NCI-H460 (cell line): ENCODE data around the gene FNDC10. TPM values are rescaled to one million over a fixed set of nuclear protein-coding genes. Genes with fewer than 3 reads are reported as not detected.
"Not testable (repeated sequence)": the region's sequence is repeated elsewhere in the genome, so short reads cannot be mapped to it uniquely, and the experiment has no call there.

Experiments
- DNase-seq: peaks from one replicate; pipeline ENCODE4 v3.0.0-alpha.2; 2016; ENCODE audit warnings: low read depth; ENCODE audit errors: extremely low read depth
- polyA plus RNA-seq: library from polyadenylated mRNA; depleted of rRNA; stranded (reverse); fragments of >200 nt; gene quantifications from 2 replicates; pipeline ENCODE4 v1.2.3, GENCODE V29; 2014; cell fraction: nucleus; rRNA removed
- total RNA-seq: library from RNA; depleted of rRNA; stranded (reverse); fragments of >200 nt; shearing (Covaris generic); gene quantifications from 2 replicates; pipeline ENCODE4 v1.2.3, GENCODE V29; 2014; rRNA removed

Gene FNDC10
- total RNA-seq = 2.0 and 2.2 TPM in 2 replicates
- 1.3 and 4.0 TPM in 2 replicates for polyA plus RNA-seq

GRCh38 chr1:1599935-1600860, at the start of gene FNDC10:
Gene FNDC10 (minus strand): TSS chr1:1600135. CDS start chr1:1600015, 120 bp downstream.
- no peak for DNase-seq

DNA sequence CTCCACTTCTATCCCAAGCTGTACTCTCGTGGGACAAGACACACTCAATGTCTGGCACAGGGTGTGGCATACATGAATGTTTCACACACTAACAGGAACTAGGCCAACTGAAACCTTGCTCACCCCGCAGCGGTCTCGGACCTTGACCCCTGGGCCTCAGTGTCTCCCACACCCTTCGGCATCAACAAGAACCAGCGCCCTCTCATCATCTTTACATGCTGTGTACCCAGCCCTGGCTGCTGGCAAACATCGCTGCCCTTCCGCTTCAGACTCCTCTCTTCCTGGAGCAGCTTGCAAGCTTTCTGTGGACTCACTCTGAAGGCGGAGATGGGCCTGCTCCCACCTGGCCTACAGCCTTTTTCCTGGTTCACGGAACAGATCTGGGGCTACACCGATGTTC, 48.3 kb upstream of the FNDC10 start:
- not testable (repeated sequence) for DNase-seq

DNA sequence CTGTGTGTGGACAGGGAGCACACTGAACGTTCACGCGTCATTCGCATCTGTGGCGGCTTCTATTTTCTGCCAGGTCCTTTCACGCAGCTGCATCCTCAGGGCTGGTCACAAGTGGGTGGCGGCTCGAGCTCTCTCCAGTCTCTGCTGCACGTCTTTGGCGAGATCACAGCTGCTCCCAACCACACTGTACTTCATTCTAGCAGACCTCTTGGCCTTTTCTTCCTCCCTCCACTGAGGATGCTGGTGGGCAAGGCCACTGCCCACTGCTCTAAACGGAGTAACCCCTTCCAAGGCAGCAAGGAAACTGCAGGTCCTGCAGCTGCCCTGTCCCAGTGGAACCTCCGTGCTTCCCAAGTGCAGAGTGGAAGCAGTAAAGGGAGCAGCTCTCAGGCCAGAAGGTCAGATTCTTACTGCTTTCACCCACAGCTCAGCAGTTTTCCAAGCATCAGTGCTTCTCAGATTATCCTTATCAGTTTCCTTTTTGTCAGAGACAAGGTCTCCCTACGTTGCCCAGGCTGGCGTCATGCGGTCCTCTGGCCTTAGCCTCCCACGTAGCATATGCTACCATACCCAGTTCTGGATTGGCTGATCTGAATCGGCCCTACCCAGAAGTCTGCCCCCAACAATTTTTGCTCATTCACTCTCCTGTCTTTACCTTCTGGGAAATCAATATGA, 47.8 kb upstream of the FNDC10 start:
- DNase-seq = not testable (repeated sequence)

DNA sequence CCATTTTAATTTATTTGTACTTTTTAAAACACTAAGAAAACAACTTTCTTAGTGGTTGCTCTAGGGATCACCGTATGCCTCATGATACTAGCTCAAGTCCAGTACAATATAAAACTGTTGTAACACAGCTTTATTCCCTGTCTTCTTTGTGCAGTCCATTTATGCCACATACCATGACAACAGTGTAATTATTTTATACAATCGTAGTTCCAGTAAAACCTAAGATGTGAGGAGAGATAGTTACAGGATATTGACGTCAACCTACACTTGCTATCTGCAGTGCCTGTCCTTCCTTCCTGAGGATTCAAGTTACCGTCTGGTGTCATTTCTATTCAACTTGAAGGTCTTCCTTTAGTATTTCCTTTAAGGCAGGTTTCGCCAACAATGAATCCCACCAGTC, 46.4 kb upstream of the FNDC10 start:
- DNase-seq = not testable (repeated sequence)

DNA sequence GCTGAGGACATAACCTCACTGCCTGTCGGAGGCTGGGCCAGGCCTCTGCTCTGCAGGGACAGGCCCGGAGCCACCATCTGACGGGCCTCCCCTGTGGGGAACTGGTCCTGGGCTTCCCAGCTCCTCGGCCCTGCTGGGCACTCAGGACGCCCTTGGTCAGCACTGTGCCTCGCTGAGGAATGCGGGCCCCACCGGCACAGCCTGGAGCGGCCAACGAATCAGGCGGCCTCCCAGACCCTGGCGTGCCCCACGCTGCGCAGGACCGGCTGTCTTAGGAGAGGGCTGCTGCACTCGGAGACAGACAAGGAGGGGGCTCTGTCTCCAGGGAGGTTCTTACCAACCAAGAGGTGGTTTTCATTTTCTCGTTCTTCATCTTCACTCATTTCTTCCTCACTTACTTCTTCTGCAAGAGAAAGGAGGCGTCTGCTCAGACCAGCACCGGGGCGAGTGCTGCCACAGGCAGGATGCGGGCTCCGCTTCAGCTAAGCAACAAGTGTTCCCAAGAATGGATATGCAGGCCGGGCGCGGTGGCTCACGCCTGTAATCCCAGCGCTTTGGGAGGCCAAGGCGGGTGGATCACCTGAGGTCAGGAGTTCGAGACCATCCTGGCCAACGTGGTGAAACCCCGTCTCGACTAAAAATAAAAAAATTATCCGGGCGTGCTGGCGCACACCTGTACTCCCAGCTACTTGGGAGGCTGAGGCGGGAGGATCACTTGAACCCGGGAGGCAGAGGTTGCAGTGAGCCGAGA, 41.0 kb upstream of the FNDC10 start:
- DNase-seq = not testable (repeated sequence)

GRCh38 chr1:1640081-1640480, 40.1 kb upstream of the FNDC10 start:
- not testable (repeated sequence) for DNase-seq

GRCh38 chr1:1639368-1639767, 39.4 kb upstream of the FNDC10 start:
- not testable (repeated sequence) for DNase-seq

DNA sequence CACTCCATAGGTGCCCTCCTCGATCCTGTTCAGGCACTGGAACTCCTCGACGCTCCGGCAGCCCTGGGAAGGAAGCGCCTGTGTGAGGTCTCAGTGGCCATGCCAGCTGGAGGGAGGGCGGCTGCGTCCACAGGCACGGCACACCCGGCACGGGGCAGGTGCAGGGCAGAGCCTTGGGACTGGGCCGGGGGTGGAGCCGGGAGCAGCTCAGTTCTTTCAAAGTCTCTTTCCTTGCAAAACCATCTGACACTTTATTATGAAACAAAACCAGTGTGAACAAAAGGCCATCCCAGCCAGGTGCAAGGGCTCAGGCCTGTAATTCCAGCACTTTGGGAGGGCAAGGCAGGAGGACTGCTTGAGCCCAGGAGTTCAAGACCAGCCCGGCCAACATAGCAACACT, 38.6 kb upstream of the FNDC10 start:
- not testable (repeated sequence) for DNase-seq

- DNase-seq = not testable (repeated sequence)
These were observed 37.5 kb upstream of the FNDC10 start for GRCh38 chr1:1637479-1637875.

- DNase-seq = not testable (repeated sequence)
These were observed 36.9 kb upstream of the FNDC10 start for GRCh38 chr1:1636621-1637478.

GRCh38 chr1:1634613-1635012, 34.7 kb upstream of the FNDC10 start:
- DNase-seq = not testable (repeated sequence)

- not testable (repeated sequence) for DNase-seq
These were observed 33.5 kb upstream of the FNDC10 start for GRCh38 chr1:1633409-1633808.

- no peak for DNase-seq
These were observed 32.0 kb upstream of the FNDC10 start, which contains the start of gene MMP23B for GRCh38 chr1:1631782-1632420. Gene MMP23B (plus strand): TSS chr1:1632173. CDS start chr1:1632219, 46 bp downstream.

- DNase-seq = no peak
These were observed 31.2 kb upstream of the FNDC10 start for GRCh38 chr1:1630965-1631781.

- no peak for DNase-seq
These were observed 30.4 kb upstream of the FNDC10 start for GRCh38 chr1:1630191-1630964.

DNA sequence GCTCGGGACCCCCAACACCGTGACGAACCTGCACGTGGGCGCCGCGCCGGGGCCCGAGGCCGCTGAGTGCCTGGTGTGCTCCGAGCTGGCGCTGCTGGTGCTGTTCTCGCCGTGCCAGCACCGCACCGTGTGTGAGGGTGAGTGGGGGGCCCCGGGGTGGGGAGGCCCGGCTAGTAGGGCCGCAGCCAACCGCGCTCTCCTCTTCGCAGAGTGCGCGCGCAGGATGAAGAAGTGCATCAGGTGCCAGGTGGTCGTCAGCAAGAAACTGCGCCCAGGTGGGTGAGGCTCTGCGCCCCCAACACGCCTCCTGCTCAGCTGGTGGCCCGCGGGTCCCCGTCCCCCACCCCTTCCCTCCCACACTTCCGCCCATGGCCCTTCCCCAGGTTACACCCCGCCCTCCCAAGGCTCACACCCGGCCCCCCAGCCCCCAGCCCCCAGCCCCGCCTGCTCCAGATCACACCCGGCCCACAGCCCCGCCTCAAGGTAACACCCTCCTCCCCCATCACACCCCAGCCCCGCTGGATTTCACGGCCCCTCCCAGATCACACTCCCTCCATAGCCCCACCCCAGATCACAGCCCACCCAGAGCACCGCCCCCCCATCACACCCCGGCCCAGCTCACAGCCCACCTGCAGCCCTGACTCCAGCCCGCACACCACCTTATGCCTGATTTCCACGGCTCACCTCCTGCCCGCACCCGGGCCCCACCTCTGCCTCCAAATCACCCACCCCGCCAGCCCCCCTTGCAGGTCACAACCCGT, 29.7 kb upstream of the FNDC10 start:
- DNase-seq = no peak
